Activated CD4-positive, CD25-positive, alpha-beta regulatory T cell treated with anti-CD3 and anti-CD28 coated beads, Interleukin-2, amount 50 U/mL, for 72 hours (primary cell): ENCODE results near the gene DCLK1.

Source experiments
- DNase-seq: peaks from one replicate; pipeline ENCODE4 v3.0.0; 2021

The DCLK1 gene

DNA sequence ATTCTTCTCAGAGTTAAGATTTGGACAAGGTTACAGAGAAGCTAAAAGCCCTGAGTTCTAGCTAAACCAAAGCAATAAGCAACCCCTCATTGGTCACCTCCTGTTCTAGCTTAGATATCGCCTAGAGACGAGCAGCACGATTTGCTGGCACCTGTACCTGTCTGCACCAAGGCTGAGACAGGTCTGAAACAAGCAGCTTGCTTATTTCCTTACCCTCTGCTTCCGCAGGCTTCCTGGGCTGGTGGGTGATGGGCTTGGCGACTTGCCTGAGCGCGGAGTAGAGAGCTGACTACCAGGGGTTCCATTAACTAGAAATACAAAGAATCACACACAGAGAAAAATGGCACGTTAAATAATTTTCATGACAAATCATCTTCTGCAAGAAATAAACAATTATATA lies 276.9 kb downstream of the DCLK1 start:
- DNase-seq, result no peak

DNA sequence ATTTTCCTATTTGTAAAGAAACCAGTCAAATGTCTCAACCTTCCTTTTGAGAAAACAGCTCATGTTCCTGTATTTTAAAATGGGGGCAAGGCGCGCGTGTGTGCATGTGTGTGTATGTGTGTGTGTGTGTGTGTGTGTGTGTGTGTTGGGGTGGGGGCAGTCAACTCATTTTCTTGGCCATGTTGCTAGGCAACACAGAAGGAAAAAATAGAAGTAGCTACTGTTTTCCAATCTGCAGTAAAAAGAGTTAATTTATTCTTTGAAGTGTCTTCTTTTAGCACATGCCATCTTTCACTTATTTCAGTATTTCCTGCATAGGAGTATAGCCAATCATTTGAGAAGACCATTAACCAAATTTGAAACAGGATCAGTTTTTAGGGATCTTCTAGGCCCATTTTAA lies 279.3 kb downstream of the DCLK1 start:
- no peak for DNase-seq

DNA sequence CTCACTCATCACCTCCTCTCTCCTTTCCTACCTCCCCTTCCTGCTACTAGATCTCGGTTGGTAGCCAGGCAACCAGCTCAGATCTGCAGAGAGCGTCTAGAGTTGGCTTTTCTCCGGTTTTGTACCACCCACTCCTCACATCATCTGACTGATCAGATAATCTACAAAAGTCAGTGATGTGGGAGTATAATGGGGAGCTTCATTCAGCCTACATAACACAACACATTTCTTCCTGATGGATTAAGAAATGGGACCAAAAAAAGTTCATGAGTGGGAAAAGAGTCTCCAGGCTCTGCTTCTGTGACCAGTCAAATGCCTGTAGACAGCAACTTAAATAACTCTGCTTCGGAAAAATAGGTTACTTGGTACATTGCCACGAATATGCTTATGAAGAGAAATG lies 279.8 kb downstream of the DCLK1 start:
- DNase-seq, result no peak

DNA sequence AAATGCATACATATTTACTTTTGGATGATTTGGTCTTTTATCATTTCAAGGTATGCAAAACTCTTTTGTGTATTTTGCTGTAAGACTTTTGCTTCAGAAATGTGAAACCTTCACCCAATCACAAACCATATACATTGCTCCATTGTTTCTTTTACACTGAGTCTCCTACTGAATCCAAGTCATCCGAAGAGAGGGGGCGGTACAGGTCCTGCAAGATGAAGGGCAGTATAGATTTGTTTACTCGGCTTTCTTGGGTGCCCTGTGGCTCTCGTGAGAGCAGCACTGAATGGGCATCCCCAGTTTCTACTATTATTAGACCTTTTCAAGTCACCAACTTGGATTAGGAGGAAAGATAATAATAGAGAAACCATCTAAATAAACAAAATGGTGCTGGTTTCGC lies 280.6 kb downstream of the DCLK1 start:
- DNase-seq, result no peak

DNA sequence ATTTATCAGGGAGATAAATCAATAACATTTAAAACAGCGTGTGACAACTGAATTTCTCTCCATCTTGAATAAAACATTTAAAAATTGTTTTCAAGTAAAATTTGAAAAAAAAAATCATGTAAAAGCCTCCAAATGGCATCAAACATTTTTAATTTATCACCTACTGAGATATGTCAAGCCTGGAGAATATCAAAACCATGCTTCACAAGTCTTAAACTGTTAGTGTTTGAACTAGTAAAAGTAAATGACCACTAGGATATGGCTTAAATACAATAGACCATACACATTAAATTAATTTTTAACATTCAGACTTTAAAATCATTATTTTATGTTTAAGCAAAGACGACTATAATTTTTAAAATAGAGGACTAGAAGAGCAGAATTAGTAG lies 281.9 kb downstream of the DCLK1 start:
- DNase-seq, result no peak

DNA sequence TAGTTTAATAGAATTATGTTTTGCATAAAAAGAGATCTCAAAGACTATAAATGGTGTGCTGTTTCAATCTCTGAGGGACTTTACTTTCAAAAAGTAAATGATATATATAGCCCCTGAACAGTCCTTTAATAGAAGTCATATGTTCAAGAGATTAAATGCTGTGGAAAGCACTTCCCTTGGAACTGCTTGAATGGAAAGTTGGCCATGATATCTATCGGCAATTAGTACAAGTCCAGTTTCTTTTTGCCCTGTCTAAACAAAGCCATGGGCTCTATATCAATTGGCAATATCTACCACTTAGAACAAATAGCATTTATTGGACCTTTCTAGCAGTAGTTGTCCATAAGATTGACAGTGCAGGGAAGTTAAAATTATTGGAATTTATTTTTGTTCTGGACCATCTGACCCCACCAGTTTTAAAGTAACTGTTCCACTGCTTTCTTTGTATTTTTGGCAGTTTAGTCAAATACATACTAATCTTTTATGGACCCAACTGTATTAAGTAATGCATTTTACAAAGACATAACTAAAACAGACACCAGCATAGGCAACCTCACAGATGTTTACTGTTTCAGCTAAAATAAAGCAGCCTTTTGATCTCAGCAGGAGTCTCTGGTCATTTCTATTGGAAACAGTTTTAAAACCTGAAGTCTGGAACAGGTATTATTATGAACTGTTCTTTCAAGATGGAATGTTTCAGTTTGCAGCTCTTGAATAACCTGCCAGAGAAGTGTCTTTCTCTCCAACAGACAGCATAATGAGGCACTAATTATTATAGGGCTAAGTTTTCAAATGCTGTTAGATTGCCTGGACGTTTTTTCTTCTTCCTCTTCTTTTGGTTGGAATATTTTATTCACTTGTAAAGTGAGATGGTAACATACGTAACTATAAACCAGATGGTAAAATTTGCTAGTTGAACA lies 282.6 kb downstream of the DCLK1 start:
- DNase-seq, result no peak

DNA sequence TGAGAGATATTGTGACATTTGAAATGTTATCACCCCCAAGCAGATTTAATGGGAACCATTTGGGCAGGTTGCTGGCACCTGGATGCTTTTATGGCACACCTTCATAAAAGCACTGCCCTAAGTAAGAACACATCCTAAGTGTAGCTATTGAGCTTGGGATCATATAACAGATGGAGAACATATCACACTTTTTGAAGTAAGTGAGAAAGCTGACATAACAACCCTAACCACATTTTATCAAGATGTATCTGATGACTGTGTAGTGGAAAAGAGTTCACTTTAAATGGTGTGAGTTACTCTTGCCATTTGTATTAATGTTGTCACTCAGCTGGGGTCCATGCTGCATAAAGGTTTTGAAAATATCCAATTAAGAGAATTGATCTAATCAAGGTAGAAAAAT lies 287.9 kb downstream of the DCLK1 start:
- DNase-seq, result no peak

DNA sequence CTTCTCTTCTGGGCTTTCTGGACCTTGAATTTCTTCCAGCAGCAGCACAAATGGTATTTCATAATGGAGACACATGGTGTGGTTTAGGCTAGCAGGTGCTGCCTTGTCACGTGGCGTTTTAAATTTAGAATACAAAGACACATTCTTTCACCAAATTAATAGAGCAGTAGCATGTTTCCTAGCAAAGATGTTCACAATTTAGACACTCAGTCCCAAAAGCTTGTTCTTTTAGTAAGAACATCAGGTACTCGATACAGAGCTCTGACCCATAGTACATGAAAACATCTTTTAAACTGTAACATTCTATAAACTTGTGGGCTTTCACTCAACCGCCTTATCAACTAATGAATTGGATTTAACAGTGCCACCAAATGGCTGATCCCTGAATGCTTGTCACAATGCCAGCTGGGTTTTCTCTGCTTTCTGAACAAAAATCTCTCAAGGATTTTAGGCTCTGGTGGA lies 290.1 kb downstream of the DCLK1 start:
- DNase-seq, result no peak

DNA sequence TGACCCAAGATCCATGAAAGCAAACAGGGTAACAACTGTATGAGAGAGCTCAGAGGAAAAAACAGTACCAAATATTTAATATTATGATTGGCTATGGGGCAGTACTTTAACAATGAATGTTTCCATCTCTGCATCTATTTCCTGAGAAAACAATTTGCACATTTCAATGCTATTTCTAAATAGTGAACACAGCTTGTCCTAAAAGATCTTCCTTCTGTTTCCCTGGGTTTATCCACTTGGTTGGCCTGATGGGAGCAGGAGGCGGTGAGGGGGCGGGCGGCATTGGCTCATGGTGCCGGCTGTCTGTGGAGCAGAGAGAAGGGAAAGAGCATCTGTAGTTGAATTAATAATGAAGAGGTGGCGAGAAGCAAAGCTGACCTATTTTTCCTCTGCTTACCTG lies 291.4 kb downstream of the DCLK1 start:
- no peak for DNase-seq

DNA sequence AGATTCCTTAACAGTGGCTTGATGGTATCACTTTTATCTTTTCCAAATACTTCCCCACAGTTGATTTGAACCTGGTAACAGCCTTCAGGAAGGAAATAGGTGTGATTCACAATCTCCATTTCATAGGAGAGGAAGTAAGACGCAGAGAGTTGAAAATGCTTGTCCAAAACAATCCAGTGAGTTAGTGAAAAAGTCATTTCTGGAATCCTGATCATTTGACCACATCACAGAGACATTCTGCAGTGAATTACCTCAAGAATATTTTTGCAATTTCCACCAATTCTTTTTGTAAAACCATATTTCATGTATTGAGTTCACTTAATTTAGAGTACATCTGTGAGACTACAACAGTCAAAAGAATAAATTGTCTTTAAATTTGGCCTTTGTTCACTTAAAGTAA lies 292.8 kb downstream of the DCLK1 start:
- DNase-seq, result no peak

DNA sequence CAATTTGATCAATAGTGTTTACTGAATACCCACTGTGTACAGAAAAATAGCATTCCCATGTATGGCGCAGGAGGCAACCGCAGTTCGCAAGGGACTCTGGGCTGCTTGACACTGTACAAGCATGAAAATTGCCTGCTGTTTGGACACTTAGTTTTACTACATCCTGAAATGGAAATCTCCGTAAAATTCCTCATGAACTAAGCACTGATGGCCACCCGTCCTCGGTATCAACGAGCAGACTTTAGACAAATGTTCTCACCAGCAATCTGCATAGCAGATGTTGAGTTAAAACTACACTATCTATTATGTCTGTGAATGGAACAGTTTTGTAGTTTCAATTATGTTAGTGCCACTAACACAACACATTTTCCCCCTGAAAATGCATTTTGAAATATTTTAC lies 294.7 kb downstream of the DCLK1 start:
- no peak for DNase-seq

DNA sequence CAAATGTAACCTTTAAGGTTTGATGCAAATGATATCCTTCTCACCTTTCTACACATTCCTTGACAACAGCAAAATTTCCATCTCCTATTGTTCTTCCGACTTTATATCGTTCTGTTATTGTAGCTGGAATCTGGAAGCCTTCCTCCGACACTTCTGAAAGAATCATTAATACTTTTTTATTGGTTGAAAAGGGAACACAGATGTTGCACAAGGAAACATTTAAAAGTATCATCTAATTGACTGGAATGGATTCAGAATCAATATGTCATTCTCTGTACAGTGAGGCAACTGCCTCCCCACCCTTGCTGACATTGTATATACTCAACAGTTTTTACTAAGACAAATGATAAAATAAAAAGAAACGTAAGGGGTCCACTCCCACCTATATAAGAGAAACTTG lies 295.2 kb downstream of the DCLK1 start:
- DNase-seq, result no peak

DNA sequence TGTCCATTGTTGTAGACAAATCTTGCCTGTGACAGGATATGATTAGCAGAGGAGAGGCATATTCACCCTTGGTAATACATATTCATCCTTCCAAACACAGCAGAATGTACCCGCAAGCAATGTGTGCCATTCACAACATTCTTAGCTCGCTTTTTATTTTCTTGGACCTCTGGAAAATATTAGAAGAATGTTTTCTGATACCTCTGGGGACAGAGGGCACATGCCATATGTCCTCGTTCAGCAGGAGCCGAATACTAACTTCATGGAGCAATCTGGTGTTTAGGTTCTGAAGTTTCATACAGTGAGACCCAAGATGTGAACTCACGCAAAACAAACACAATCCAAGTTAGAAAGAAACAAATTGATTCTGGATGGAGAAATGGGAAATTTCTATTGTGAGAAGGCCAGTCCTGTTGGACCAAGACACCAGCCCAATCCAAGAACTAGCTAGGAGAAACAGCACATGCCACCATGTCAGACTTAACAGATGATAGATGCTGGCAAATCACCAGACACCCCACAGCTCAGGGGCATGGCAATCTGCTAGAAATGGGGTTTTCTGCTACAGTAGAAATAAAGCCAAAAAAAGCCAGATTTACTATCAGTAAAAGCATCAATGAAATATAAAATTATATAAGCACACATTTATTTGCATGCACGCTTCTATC lies 297.4 kb downstream of the DCLK1 start:
- no peak for DNase-seq

DNA sequence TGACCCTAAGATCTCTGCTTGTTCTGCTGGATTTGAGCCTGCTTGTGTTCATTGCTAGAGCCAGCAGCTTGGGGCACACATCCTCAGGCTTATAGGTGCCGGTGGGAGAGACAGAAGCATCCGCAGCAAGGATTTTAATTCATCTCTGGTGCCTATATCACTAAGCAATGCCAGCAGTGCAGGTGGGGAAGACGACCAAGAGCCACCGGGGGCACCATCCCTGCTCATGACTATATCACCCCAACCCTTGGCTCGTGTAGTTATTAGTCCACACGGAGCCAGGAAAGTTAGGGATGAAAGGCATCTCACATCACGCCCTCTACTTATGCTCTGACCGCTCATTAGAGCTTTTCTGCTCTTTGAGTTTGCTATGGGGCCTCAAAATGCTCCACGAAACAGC lies 298.2 kb downstream of the DCLK1 start:
- no peak for DNase-seq

DNA sequence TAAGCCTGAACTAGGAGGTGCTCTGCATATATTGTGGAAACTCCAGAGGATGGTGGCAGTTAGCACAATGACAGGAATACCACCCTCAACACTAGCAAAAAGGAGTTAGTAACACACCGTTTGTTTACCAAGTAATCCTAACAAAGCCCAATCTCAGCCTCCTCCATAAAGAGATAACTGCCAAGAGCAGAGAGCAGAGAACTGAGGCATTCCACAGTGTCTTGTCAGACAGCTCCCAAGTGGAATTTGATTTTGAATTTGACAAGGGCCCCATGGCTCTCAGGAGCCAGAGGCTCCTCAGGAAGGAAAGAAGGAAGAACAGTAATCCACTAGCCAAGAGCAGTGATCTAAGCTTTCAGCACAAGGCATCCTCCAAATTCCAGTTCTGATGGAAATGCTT lies 298.6 kb downstream of the DCLK1 start:
- DNase-seq, result no peak

DNA sequence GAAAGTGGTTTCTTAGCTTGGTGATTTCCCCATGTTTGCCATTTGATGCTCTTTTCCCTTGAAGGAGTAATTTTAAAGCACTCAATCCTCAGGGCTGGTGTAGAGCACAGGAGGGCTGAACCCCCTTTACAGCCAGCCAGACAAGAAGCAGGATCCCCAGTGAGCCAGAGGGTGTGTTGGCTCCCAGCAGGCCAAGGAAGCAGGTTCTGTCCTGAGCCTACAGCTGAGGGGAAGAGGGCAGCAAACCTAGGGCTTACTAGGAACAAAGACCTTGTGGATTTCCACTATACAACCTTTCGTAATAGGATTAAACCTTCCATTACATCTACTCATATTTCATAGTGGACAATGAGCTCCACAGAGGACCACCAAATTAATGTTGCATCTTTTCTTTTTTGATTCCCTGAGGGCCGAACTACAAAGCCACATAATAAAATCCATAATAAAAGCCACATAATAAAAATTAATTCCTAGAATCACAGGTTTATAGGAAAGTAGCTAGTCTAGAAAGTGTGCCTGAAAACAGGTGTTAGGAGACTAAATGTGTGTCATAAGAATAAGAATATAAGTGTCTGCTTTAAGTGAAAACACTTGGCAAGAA lies 300.2 kb downstream of the DCLK1 start:
- no peak for DNase-seq

DNA sequence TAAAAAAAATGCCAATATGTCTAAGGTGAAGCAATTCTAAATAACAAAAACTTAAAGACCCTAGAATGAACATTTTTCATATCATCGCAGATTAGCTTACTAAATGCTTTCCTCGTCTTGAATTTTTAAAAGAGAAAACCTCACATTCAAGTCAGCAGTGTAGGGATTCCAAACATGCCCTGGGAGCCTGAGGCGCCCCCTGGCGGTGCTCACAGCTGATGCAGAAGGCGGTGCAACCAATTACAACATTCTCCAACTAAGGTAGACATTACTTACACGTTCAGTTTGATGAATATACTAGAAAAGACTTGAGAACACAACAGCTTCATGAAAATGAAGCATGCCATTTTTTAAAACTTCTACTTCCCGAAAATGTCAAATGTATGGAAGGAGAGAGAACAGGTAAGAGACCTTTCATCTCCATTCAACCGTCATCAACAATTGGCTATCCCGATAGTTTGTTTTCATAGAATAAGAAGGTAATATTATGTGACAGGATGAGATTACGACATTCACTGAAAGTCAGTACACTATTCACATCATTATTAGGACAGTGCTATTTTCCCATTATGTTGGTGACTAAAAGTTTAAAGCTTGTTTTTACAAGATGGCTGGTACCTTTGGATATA lies 304.4 kb downstream of the DCLK1 start:
- no peak for DNase-seq

DNA sequence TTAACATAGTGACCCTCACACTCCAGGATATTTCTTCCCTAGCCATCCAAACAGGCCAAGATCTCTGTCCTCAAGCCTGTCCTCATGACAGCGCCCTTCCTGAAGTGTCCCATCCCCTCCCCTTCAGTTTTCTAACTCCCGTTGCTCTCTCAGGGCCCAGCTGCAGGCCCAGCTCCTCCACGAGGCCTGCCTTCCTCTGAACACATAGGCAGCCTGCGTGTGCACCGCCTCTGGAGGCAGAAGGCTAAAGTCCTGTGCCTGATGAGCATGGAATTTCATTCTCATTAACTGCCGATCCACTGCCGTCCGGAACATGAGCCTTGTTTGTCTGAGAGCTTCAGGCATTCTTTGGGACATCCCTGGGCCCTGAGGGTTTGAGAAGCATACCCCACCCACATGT lies 306.4 kb downstream of the DCLK1 start:
- no peak for DNase-seq

DNA sequence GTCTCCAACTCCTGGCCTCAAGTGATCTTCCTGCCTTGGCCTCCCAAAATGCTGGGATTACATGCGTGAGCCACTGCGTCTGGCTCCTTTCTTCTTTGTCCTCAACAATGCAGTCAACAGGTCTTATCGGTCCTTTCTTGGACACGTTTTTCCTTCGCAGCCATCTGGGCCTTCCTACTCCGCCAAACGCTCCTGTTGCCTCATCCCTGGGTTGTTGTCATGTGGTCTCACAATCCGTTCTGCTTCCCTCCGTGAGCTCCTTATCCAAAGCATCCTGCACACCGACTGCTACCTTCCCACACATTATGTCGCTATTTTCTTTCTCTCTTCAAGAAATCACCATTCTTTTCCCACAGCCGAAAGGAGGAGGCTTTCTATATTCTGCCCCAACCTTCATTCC lies 306.8 kb downstream of the DCLK1 start:
- no peak for DNase-seq

DNA sequence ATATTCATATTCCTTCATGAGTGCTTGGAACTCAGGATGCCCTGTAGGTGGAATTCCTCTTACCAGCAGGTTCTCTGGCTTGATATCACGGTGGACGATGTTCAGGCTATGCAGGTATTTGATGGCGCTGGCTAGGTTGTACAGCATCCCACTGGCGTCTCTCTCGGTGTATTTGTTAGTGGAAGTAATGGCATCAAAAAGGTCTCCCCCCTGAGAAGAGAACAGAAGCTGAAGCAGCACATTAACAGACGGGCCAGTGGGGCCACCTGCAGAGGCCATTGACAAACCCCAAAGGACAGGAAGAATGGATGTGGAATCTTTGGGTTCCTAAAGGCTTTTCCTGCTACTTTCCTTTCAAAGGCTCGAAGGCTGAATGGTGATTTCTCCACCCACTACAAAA lies 308.5 kb downstream of the DCLK1 start:
- no peak for DNase-seq

DNA sequence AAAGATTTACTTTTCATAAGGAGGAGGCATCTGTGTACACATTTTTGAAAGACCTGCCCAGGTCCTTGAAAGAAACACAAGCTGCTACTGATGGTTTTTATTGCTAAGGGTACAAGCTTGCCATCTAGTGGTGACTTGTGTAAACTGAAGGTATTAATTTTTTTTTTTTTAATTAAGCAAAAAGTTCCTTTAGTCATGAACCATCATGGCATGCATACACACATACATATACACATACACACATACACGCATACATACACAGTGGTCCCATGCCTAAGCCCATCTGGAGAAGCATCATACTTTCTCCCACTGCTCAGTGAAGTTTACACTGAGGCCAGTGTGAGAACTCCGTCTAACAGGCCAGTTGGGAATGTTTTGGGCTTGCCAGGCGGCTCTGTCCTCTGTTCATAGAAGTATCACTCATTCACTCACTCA lies 312.5 kb downstream of the DCLK1 start:
- DNase-seq, result no peak

DNA sequence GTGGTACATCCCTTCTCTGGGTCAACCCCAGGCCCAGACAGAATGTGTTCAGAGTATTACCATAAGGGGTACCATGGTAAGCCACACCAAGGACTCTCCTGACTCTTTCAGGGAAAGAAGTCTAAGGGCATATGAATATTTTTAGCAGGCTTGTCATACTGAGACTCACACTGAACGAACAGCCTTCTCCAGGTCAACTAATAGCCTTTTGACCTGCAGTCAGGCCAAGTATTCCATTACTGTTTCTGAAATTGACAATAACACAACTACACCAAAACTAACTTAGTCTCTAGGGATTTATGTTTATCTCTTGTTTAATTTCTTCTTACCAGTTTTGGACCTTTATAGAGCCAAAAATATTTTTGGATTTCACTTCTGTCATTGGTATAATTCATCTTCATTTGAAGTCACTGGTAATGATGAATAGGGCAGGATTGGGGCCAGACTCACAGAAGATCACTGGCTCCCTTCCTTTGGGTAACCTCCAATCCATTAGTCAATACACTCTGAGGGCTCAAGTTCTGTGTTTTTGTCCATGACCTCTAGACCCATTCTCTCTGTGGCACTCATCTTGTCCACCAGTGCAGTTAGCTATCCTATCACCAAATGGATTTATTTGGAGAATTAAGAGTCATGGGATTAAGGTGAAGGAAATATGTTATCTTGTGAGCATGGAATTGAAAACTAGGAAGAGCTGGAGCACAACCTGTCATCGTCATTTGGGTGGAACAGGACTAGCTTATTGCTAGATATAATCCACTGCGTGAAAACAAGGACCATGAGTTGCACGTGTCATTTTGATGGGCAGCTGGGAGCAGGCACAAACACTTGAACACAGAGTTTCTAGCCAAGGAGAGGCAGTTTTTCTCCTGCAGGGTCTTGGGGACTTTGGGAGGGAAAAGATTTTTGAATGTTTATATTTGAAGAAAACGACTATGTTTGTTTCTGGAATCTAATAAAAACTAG lies 313.3 kb downstream of the DCLK1 start:
- DNase-seq, result no peak
